Astrocyte (in vitro differentiated cells and primary cell): ENCODE results near the gene UGCG. TPM values are rescaled to one million over a fixed set of nuclear protein-coding genes. Genes with fewer than 3 reads are reported as not detected.

Source experiments
- DNase-seq: peaks from one replicate; pipeline ENCODE4 v3.0.0-alpha.2; 2010; ENCODE audit warnings: low read depth
- FAIRE-seq: peaks from 2 replicates; lab custom pipeline; 2011; peaks lifted over from hg19 to GRCh38; lab: Jason Lieb, UNC
- H2AFZ ChIP-seq: 2 replicates; pipeline ENCODE4 v1.6.0; 2012; ENCODE audit warnings: low read depth, low read length, inconsistent platforms
- H3K27ac ChIP-seq: 2 replicates; pipeline ENCODE4 v1.5.1; 2011; ENCODE audit warnings: low read depth, low read length, inconsistent platforms
- H3K27me3 ChIP-seq: 2 replicates; pipeline ENCODE4 v1.6.0; 2011; ENCODE audit warnings: low read length, inconsistent platforms; ENCODE audit not compliant: insufficient read depth
- H3K36me3 ChIP-seq: 2 replicates; pipeline ENCODE4 v1.5.1; 2011; ENCODE audit warnings: low read length, inconsistent platforms; ENCODE audit not compliant: insufficient read depth
- H3K4me1 ChIP-seq: 2 replicates; pipeline ENCODE4 v1.5.1; 2011; ENCODE audit warnings: low read length, inconsistent platforms; ENCODE audit not compliant: insufficient read depth
- H3K4me2 ChIP-seq: 2 replicates; pipeline ENCODE4 v1.6.0; 2012; ENCODE audit warnings: low read length, inconsistent platforms
- H3K4me3 ChIP-seq: 2 replicates; pipeline ENCODE4 v1.5.1; 2011; ENCODE audit warnings: low read depth, mild to moderate bottlenecking, low read length, inconsistent platforms; ENCODE audit not compliant: insufficient read depth
- H3K79me2 ChIP-seq: 2 replicates; pipeline ENCODE4 v1.6.0; 2012; ENCODE audit warnings: mild to moderate bottlenecking, low read length, inconsistent platforms; ENCODE audit not compliant: insufficient read depth
- H3K9ac ChIP-seq: 2 replicates; pipeline ENCODE4 v1.6.0; 2012; ENCODE audit warnings: mild to moderate bottlenecking, low read length, inconsistent platforms
- H3K9me3 ChIP-seq: 2 replicates; pipeline ENCODE4 v1.5.1; 2012; ENCODE audit warnings: low read depth, mild to moderate bottlenecking, low read length, inconsistent platforms; ENCODE audit not compliant: insufficient read depth
- H4K20me1 ChIP-seq: 2 replicates; pipeline ENCODE4 v1.6.0; 2012; ENCODE audit warnings: low read length, inconsistent platforms; ENCODE audit not compliant: insufficient read depth
- H3K27ac Mint-ChIP-seq: one replicate; pipeline ENCODE4 v1.8.0; 2021; ENCODE audit warnings: mild to moderate bottlenecking, mixed read lengths; ENCODE audit not compliant: unreplicated experiment
- H3K27me3 Mint-ChIP-seq: one replicate; pipeline ENCODE4 v1.8.0; 2021; ENCODE audit warnings: low read depth, mixed read lengths; ENCODE audit not compliant: unreplicated experiment
- H3K36me3 Mint-ChIP-seq: one replicate; pipeline ENCODE4 v1.8.0; 2021; ENCODE audit warnings: low read depth, mixed read lengths; ENCODE audit not compliant: unreplicated experiment
- H3K4me1 Mint-ChIP-seq: one replicate; pipeline ENCODE4 v1.8.0; 2021; ENCODE audit warnings: low read depth, mixed read lengths; ENCODE audit not compliant: unreplicated experiment
- H3K4me3 Mint-ChIP-seq: one replicate; pipeline ENCODE4 v1.8.0; 2021; ENCODE audit warnings: mild to moderate bottlenecking, moderate library complexity, mixed read lengths; ENCODE audit not compliant: unreplicated experiment
- H3K9me3 Mint-ChIP-seq: one replicate; pipeline ENCODE4 v1.8.0; 2021; ENCODE audit warnings: mild to moderate bottlenecking, mixed read lengths; ENCODE audit not compliant: unreplicated experiment
- CTCF ChIP-seq: IDR thresholded peaks from 2 replicates; pipeline ENCODE4 v1.5.1; 2011; ENCODE audit warnings: low read depth, mild to moderate bottlenecking, inconsistent platforms, low read length, moderate library complexity; ENCODE audit not compliant: insufficient read depth
- EZH2 ChIP-seq: IDR thresholded peaks from 2 replicates; pipeline ENCODE4 v1.6.1; 2012; ENCODE audit warnings: mild to moderate bottlenecking, low read length, inconsistent platforms; ENCODE audit not compliant: insufficient read depth
- total RNA-seq: library from RNA; stranded (reverse); gene quantifications from 2 replicates; pipeline ENCODE4 v1.2.1, GENCODE V29; 2021

Gene UGCG
- total RNA-seq, 1 donor from 2014 or later, result 166 TPM

- H3K27ac Mint-ChIP-seq, result no peak overlapping the region
These were observed 19.2 kb upstream of the UGCG start for GRCh38 chr9:111877420-111877819.

GRCh38 chr9:111878946-111879345, 17.7 kb upstream of the UGCG start:
- no peak overlapping the region for H3K4me3 Mint-ChIP-seq
- Histone ChIP-seq H3K27me3 (no peaks in the 10 kb centered on the region), H3K4me3 (no peak overlapping the region), H3K9ac (no peak overlapping the region), H3K27ac (no peak overlapping the region), H4K20me1 (no peaks in the 10 kb centered on the region), H2AFZ (no peak overlapping the region), H3K4me2 (no peak overlapping the region), H3K4me1 (no peaks in the 10 kb centered on the region), H3K36me3 (no peaks in the 10 kb centered on the region), H3K79me2 (no peaks in the 10 kb centered on the region), H3K9me3 (no peaks in the 10 kb centered on the region)
- H3K4me1 Mint-ChIP-seq, result no peaks in the 10 kb centered on the region
- DNase-seq (no peak), FAIRE-seq (no peak)
- H3K27ac Mint-ChIP-seq, result no peak overlapping the region
- TF ChIP-seq EZH2, result no peak
- TF ChIP-seq CTCF, result no peak
- H3K36me3 Mint-ChIP-seq, result no peaks in the 10 kb centered on the region
- peaks cover 2% of the 10 kb centered on the region for H3K9me3 Mint-ChIP-seq
- H3K27me3 Mint-ChIP-seq, result peaks cover 2% of the 10 kb centered on the region

More at GRCh38 chr9:111877420-111877819, 19.2 kb upstream of the UGCG start:
- H3K4me1 ChIP-seq, result no peaks in the 10 kb centered on the region
- no peak overlapping the region for H2AFZ ChIP-seq
- H3K4me2 ChIP-seq, result no peak overlapping the region
- FAIRE-seq (no peak), DNase-seq (no peak)
- no peaks in the 10 kb centered on the region for H3K4me1 Mint-ChIP-seq
- H3K36me3 Mint-ChIP-seq, result no peaks in the 10 kb centered on the region
- H3K9me3 ChIP-seq, result no peaks in the 10 kb centered on the region
- no peak overlapping the region for H3K4me3 Mint-ChIP-seq
- peaks cover 2% of the 10 kb centered on the region for H3K9me3 Mint-ChIP-seq
- H3K27ac ChIP-seq, result no peak overlapping the region
- peaks cover 2% of the 10 kb centered on the region for H3K27me3 Mint-ChIP-seq
- H3K79me2 ChIP-seq, result no peaks in the 10 kb centered on the region
- TF ChIP-seq CTCF (no peak), EZH2 (no peak)
- H3K4me3 ChIP-seq, result no peak overlapping the region
- no peak overlapping the region for H3K9ac ChIP-seq
- H3K27me3 ChIP-seq, result no peaks in the 10 kb centered on the region
- H4K20me1 ChIP-seq, result no peaks in the 10 kb centered on the region
- no peaks in the 10 kb centered on the region for H3K36me3 ChIP-seq

- H3K9me3 ChIP-seq, result no peaks in the 10 kb centered on the region
- Mint-ChIP-seq H3K4me3 (no peak overlapping the region), H3K36me3 (no peaks in the 10 kb centered on the region), H3K27me3 (no peaks in the 10 kb centered on the region), H3K27ac (no peak overlapping the region), H3K9me3 (no peaks in the 10 kb centered on the region), H3K4me1 (no peaks in the 10 kb centered on the region)
- DNase-seq (no peak), FAIRE-seq (no peak)
- no peak overlapping the region for H3K9ac ChIP-seq
- no peaks in the 10 kb centered on the region for H3K27me3 ChIP-seq
- H3K79me2 ChIP-seq, result no peaks in the 10 kb centered on the region
- no peaks in the 10 kb centered on the region for H4K20me1 ChIP-seq
- no peaks in the 10 kb centered on the region for H3K36me3 ChIP-seq
- H3K4me3 ChIP-seq, result no peak overlapping the region
- H3K4me2 ChIP-seq, result no peak overlapping the region
- H3K27ac ChIP-seq, result no peak overlapping the region
- no peaks in the 10 kb centered on the region for H3K4me1 ChIP-seq
- TF ChIP-seq CTCF, result no peak
- no peak for TF ChIP-seq EZH2
- no peak overlapping the region for H2AFZ ChIP-seq
These were observed 9.5 kb upstream of the UGCG start for GRCh38 chr9:111886983-111887718.
